Measurements from ENCODE around the gene HOXD3.

GRCh38 chr2:176184749-176185148, 27.6 kb downstream of the HOXD3 start:
- TF ChIP-seq CTCF (optimal IDR thresholded peaks at IDR 0.05 in 1 of 3, IDR thresholded peaks at IDR 0.05 in 1 of 3, conservative IDR thresholded peaks at IDR 0.05 in 1 of 3; ENCODE audit: extremely low read depth in 1 of 3, insufficient read depth in 2 of 3, low read length in 3 of 3) (no peak), EZH2 (IDR thresholded peaks at IDR 0.05; ENCODE audit: low read length) (no peak)

All from keratinocyte (primary cell).